ENCODE results near the gene CD2BP2. TPM values are rescaled to one million over a fixed set of nuclear protein-coding genes. Genes with fewer than 3 reads are reported as not detected.

CD2BP2 gene
- total RNA-seq, 1 donor from 2014 or later = 65.1 TPM

DNA sequence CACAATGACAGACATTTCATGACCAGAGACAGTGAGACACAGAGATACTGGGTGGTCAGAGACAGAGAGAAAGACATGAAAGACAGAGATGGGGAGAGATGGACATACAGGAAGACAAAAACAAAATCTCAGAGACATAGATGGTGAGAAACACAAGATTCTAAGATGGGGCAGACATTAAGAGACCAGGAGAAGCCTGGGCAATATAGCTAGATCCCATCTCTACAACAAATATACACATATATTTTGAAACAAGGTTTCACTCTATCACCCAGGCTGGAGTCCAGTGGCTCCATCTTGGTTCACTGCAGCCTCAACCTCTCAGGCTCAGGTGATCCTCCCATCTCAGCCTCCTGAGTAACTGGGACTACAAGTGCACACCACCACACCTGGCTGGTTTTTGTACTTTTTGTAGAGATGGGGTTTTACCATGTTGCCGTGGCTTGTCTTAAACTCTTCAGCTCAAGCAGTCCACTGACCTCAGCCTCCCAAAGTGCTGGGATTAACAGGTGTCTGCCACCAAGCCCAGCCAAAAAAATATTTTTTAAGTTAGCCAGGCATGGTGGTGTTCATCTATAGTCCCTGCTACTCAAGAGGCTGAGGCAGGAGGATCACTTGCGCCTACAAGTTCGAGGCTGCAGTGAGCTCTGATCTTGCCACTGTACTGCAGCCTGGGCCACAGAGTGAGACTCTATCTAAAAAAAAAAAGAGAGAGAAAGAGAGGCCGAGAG is 25.1 kb upstream of the CD2BP2 start:
- Mint-ChIP-seq H3K27me3 (ENCODE audit: unreplicated experiment) (no peaks in the 10 kb centered on the region), H3K4me3 (ENCODE audit: unreplicated experiment) (peak overlapping the region; percentile 98), H3K4me1 (ENCODE audit: unreplicated experiment) (peaks cover 30% of the 10 kb centered on the region), H3K36me3 (ENCODE audit: unreplicated experiment) (no peaks in the 10 kb centered on the region), H3K27ac (ENCODE audit: unreplicated experiment) (peak overlapping the region; percentile 19), H3K9me3 (ENCODE audit: unreplicated experiment) (no peaks in the 10 kb centered on the region)
- TF ChIP-seq, protein P1, sequence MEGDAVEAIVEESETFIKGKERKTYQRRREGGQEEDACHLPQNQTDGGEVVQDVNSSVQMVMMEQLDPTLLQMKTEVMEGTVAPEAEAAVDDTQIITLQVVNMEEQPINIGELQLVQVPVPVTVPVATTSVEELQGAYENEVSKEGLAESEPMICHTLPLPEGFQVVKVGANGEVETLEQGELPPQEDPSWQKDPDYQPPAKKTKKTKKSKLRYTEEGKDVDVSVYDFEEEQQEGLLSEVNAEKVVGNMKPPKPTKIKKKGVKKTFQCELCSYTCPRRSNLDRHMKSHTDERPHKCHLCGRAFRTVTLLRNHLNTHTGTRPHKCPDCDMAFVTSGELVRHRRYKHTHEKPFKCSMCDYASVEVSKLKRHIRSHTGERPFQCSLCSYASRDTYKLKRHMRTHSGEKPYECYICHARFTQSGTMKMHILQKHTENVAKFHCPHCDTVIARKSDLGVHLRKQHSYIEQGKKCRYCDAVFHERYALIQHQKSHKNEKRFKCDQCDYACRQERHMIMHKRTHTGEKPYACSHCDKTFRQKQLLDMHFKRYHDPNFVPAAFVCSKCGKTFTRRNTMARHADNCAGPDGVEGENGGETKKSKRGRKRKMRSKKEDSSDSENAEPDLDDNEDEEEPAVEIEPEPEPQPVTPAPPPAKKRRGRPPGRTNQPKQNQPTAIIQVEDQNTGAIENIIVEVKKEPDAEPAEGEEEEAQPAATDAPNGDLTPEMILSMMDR (IDR thresholded peaks at IDR 0.05) = no peak
- no peak for DNase-seq (ENCODE audit: extremely low spot score, unreplicated experiment)

DNA sequence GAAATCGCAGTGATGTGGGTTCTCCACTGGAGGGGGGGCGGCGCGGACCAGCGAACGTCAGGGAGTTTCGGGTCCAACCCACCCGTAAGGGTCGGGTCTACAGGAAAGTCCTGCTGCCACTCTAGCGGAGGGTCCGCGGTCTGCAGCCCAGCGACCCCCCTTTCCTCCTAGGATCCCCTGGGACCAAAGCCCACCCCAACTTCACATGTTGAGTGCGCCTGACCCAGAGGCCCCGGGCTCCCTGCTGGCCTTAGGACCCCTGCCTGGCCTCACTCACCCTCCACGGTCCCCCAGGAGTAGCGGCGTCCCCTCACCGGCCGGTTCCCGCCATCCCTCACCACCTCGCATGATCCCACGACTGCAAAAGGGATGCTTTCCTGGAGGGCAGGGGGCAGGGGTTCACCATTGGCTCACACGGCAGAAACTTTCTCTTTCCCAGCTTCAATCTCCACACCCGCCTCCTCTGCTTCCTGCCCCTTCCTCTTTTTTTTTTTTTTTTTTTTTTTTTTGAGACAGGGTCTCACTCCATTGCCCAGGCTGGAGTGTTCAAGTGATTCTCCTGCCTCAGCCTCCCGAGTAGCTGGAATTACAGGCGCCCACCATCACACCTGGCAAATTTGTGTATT is 24.2 kb upstream of the CD2BP2 start:
- TF ChIP-seq, protein P1 (IDR thresholded peaks at IDR 0.05) = no peak
- Mint-ChIP-seq H3K27ac (ENCODE audit: unreplicated experiment) (peak overlapping the region; percentile 96), H3K9me3 (ENCODE audit: unreplicated experiment) (no peaks in the 10 kb centered on the region), H3K27me3 (ENCODE audit: unreplicated experiment) (no peaks in the 10 kb centered on the region), H3K4me3 (ENCODE audit: unreplicated experiment) (peak overlapping the region; percentile 98), H3K4me1 (ENCODE audit: unreplicated experiment) (peaks cover 30% of the 10 kb centered on the region), H3K36me3 (ENCODE audit: unreplicated experiment) (no peaks in the 10 kb centered on the region)
- DNase-seq (ENCODE audit: extremely low spot score, unreplicated experiment) = no peak

DNA sequence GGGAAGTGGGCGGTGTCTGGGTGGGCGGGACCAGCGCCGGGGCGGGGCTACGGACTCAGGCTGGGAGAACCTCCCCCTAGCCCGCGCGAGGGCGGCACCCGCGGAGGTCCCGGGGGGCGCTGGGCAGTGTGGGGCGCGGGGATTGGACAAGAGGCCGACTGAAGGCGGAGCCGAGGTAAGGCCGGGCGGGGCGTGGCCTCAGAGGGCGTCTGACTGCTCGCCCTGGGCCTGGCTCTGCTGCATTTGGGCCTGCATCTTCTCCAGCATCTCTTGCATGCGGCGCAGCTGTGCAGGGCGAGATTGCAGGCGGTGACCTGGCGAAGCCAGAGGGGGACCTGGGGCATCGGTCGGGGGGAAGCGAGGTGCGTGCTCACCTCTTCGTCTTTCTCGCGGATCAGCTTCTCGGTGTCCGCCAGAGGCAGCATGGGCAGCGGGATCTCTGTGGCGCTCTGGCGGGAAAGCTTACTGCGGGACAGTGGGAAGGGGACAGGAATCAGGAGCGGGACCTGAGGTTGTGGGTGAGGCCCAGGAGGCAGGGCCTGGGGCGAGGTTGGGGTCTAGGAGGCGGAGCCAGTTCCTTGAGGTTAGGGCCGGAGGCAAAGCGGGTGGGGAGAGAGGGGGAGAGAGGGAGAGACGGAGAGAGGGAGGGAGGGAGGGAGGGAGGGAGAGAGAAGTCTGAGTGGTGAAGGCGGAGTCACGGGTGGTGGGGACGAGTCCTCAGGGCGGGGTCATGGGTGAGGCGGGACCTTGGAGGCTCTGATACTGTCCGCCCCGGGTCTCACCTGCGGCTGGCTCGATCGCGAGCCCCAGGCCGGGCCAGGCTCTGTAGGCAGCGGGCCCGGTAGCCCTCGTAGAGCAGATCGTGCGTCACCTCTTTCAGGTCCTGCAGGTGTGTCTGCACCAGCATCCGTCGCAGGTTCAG is 23.4 kb upstream of the CD2BP2 start:
- Mint-ChIP-seq H3K4me1 (ENCODE audit: unreplicated experiment) (peaks cover 30% of the 10 kb centered on the region), H3K27me3 (ENCODE audit: unreplicated experiment) (no peaks in the 10 kb centered on the region), H3K27ac (ENCODE audit: unreplicated experiment) (peak overlapping the region; percentile 100), H3K4me3 (ENCODE audit: unreplicated experiment) (peak overlapping the region; percentile 98), H3K36me3 (ENCODE audit: unreplicated experiment) (no peaks in the 10 kb centered on the region), H3K9me3 (ENCODE audit: unreplicated experiment) (no peaks in the 10 kb centered on the region)
- DNase-seq (ENCODE audit: extremely low spot score, unreplicated experiment) = peak; percentile 100
- TF ChIP-seq, protein P1 (IDR thresholded peaks at IDR 0.05) = peak; percentile 32

DNA sequence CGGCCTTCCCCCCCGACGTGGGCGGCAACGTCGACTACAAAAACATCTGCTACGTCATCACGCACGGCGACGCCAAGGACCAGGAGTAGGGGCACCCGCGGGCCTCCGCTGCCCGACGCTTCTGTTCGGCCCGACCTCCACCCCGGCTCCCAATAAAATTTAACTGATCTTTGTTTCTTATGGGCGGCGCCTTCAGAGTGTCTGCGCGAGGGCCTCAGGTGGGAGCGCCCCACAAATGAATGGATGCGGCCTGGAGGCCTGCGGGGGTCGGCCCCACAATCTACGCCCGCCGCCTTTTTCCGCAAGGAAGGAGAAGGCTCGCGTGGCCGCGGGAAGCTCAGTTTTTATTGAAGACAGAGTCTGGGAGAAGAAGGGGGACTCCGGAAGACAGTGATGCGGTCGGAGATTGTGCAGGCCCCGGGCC is 22.7 kb upstream of the CD2BP2 start:
- no peak for DNase-seq (ENCODE audit: extremely low spot score, unreplicated experiment)
- TF ChIP-seq, protein P1 (IDR thresholded peaks at IDR 0.05) = no peak
- Mint-ChIP-seq H3K36me3 (ENCODE audit: unreplicated experiment) (no peaks in the 10 kb centered on the region), H3K4me3 (ENCODE audit: unreplicated experiment) (peak overlapping the region; percentile 98), H3K4me1 (ENCODE audit: unreplicated experiment) (peaks cover 30% of the 10 kb centered on the region), H3K27ac (ENCODE audit: unreplicated experiment) (peak overlapping the region; percentile 100), H3K27me3 (ENCODE audit: unreplicated experiment) (no peaks in the 10 kb centered on the region), H3K9me3 (ENCODE audit: unreplicated experiment) (no peaks in the 10 kb centered on the region)
